ENCODE results near the gene BNIP3. TPM values are rescaled to one million over a fixed set of nuclear protein-coding genes. Genes with fewer than 3 reads are reported as not detected.

Gene BNIP3
- total and polyA plus RNA-seq, 2 donors (not counting 3 experiments of a cell fraction or from before 2014, with no cell fraction given), result 51.4 to 53.3 TPM

- DNase-seq (ENCODE audit: low read depth, low spot score) (no peak), FAIRE-seq (no peak)
- TF ChIP-seq JUN (IDR thresholded peaks at IDR 0.05; ENCODE audit: borderline replicate concordance, insufficient read depth, insufficient read length, low read depth) (no peak), MAX (IDR thresholded peaks at IDR 0.05; ENCODE audit: insufficient read depth, insufficient read length) (no peak), CTCF (IDR thresholded peaks at IDR 0.05; ENCODE audit: extremely low read depth in 1 of 2, insufficient read depth in 1 of 2, low read depth in 1 of 2, low read length in 2 of 2) (no peak), FOS (IDR thresholded peaks at IDR 0.05; ENCODE audit: borderline replicate concordance, insufficient read depth, low read length) (no peak), POLR2AphosphoS5 (IDR thresholded peaks at IDR 0.05; ENCODE audit: insufficient read depth, low read depth, low read length) (no peak), GATA2 (IDR thresholded peaks at IDR 0.05; ENCODE audit: insufficient read depth, insufficient read length, low read depth, low read length) (no peak), MYC (IDR thresholded peaks at IDR 0.05; ENCODE audit: low read depth, low read length) (no peak), EZH2 (IDR thresholded peaks at IDR 0.05; ENCODE audit: borderline replicate concordance, low read depth, low read length, severe bottlenecking) (no peak), POLR2A (IDR thresholded peaks at IDR 0.05; ENCODE audit: low read depth, low read length) (no peak)
- peaks cover 24% of the 10 kb centered on the region for H3K4me1 ChIP-seq (ENCODE audit: control insufficient read depth, extremely low read depth, insufficient read depth, low read length)
- dilution Hi-C loops (cut with MboI; ENCODE audit: extremely low pct_ligation_motif_present, low sequenced_read_pairs), result no loop called here
- CTCF ChIA-PET, result interaction anchor here (1.2 to 4.0 kb wide), 3 partner anchors 32 to 43 kb away, joined by 4 to 49 read pairs (median 4); no protein-coding TSS in a partner anchor
- peak overlapping the region; percentile 52 for H3K27ac ChIP-seq (ENCODE audit: insufficient read depth, low read depth, low read length)
- peak overlapping the region; percentile 19 to 94 (median 54) for H3K4me3 ChIP-seq (replicated peaks in 1 of 3; ENCODE audit: insufficient read depth in 1 of 3, low read depth in 1 of 3, low read length in 3 of 3)
- no peaks in the 10 kb centered on the region for H4K20me1 ChIP-seq (replicated peaks; ENCODE audit: control insufficient read depth, extremely low read depth, insufficient read depth, low read length)
- no peaks in the 10 kb centered on the region for H3K9me1 ChIP-seq (replicated peaks; ENCODE audit: control insufficient read depth, extremely low read depth, insufficient read depth, low read length)
- H3K9ac ChIP-seq (replicated peaks; ENCODE audit: extremely low read depth, insufficient read depth, low read length), result peak overlapping the region; percentile 82
- H3K9me3 ChIP-seq (replicated peaks; ENCODE audit: control insufficient read depth, insufficient read depth, low read length), result no peaks in the 10 kb centered on the region
- H3K4me2 ChIP-seq (ENCODE audit: insufficient read depth, low read length), result peak overlapping the region; percentile 99
- no peaks in the 10 kb centered on the region for H3K36me3 ChIP-seq (ENCODE audit: control insufficient read depth in 2 of 2, extremely low read depth in 1 of 2, insufficient read depth in 2 of 2, low read length in 2 of 2)
- POLR2A ChIA-PET, result interaction anchor here (0.8 to 1.0 kb wide), 2 partner anchors 19 to 33 kb away, joined by 3 read pairs; no protein-coding TSS in a partner anchor
- no peak overlapping the region for H2AFZ ChIP-seq (ENCODE audit: low read depth, low read length)
- peaks cover 57% of the 10 kb centered on the region for H3K79me2 ChIP-seq (ENCODE audit: control insufficient read depth, insufficient read depth, low read length)
- no TSS peak for BruUV-seq (replicated peaks)
- intact Hi-C loops (cut with micrococcal nuclease), result loop anchor here (2.0 kb wide), 1 partner anchor 42 kb away; no protein-coding TSS in a partner anchor
- H3K27me3 ChIP-seq (ENCODE audit: control insufficient read depth in 2 of 2, insufficient read depth in 2 of 2, low read length in 2 of 2), result no peaks in the 10 kb centered on the region
Observed at GRCh38 chr10:131980321-131980720, 1.4 kb downstream of the BNIP3 start.

Data from endothelial cell of umbilical vein (primary cell).